NCI-H2196 (cell line): Measurements from ENCODE around the gene GATAD2A.
A peak's percentile ranks its signal among the peaks of the same experiment; 100 is the strongest.

ENCODE experiments used
- DNase-seq: peaks from one replicate; lab custom pipeline; 2025; ENCODE audit not compliant: unreplicated experiment; lab: John Stamatoyannopoulos, UW

GATAD2A gene

GRCh38 chr19:19504754-19505668 lies 99.5 kb downstream of the GATAD2A start:
- DNase-seq = no peak

GRCh38 chr19:19505669-19506326 lies 100.3 kb downstream of the GATAD2A start:
- no peak for DNase-seq

GRCh38 chr19:19506592-19506991 lies 101.1 kb downstream of the GATAD2A start:
- no peak for DNase-seq

GRCh38 chr19:19507354-19507753 lies 101.9 kb downstream of the GATAD2A start:
- DNase-seq = no peak

GRCh38 chr19:19508217-19508616 lies 102.7 kb downstream of the GATAD2A start:
- DNase-seq = no peak

- no peak for DNase-seq
Observed at GRCh38 chr19:19510432-19510831, 105.0 kb downstream of the GATAD2A start.

- no peak for DNase-seq
Observed at GRCh38 chr19:19513682-19514081, 108.2 kb downstream of the GATAD2A start.

GRCh38 chr19:19514215-19514657 lies 108.8 kb downstream of the GATAD2A start:
- DNase-seq = no peak

- DNase-seq = no peak
Observed at GRCh38 chr19:19514881-19515641, 109.6 kb downstream of the GATAD2A start, which contains the start of gene TSSK6. Gene TSSK6, minus strand, starts transcription at chr19:19515548. Its CDS starts 121 bp downstream, at chr19:19515427.

GRCh38 chr19:19515642-19516519 lies 110.4 kb downstream of the GATAD2A start, which contains the start of gene NDUFA13:
Gene NDUFA13, plus strand, starts transcription at chr19:19516225. Its CDS starts 14 bp downstream, at chr19:19516239.
- peak; percentile 85 for DNase-seq

- DNase-seq = no peak
Observed at GRCh38 chr19:19517235-19517619, 111.8 kb downstream of the GATAD2A start.

GRCh38 chr19:19520989-19521388 lies 115.5 kb downstream of the GATAD2A start:
- no peak for DNase-seq

- no peak for DNase-seq
Observed at GRCh38 chr19:19523177-19523576, 117.7 kb downstream of the GATAD2A start.

- DNase-seq = no peak
Observed at GRCh38 chr19:19524053-19524452, 118.6 kb downstream of the GATAD2A start.

- DNase-seq = no peak
Observed at GRCh38 chr19:19525611-19526380, 120.3 kb downstream of the GATAD2A start.

GRCh38 chr19:19526581-19527370 lies 121.3 kb downstream of the GATAD2A start:
- DNase-seq = no peak

GRCh38 chr19:19527371-19527656 lies 121.8 kb downstream of the GATAD2A start:
- no peak for DNase-seq

- DNase-seq = no peak
Observed at GRCh38 chr19:19527674-19528625, 122.5 kb downstream of the GATAD2A start.
